ENCODE data around the gene BSND. TPM values are rescaled to one million over a fixed set of nuclear protein-coding genes. Genes with fewer than 3 reads are reported as not detected.

BSND gene
- polyA plus RNA-seq, 1 of the 3 experiments (the other 2 are of a cell fraction): not detected

DNA sequence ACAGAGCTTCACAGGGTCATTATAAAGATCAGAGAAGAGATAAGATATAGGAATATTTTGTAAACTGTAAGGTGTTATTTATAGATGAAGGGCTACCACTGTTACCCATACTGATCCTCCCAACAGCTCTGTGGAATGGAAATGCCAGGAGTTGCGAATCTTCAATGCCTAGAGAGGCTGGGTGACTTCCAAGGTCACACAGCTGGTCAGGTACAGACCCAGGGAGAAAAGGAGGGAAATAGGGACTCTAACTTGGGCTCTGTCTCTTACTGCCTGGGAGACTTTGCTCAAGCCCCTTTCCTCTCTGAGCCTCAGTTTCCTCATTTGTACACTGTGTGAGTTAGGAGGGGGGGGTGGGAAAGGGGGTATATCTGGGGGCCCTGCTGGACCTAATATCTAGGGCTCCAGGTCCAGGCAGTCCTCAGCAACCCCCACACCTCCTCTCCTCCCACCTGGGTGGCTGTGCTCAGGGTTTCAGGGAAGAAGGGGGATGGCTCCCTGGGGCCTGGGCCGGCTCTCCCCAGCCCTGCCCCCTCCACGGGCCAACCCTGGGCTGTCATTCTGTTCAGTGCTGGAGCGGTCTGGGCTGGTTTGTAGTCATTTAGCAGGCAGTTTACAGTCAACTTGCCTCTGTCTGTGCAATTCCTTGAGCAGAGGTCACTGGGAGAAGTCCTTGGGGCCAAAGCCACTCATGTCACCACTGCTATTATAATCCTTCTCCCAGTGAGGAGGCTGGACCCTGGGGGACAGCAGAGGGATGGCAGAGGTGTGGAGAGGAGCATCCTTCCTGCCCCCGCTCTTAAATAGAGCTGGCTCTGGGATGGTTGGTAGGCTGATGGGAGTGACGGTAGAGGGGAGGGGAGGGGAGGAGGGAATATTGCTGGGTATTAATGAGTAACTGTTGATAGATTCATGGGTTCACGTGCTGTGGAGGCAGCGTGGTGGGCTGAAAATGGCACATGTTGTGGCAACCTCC is 1.7 kb downstream of the BSND start:
- Histone ChIP-seq H3F3A (replicated peaks; ENCODE audit: insufficient read depth) (no peaks in the 10 kb centered on the region), H3K4me2 (no peak overlapping the region), H3K4me3 (ENCODE audit: low read depth in 2 of 2, low read length in 1 of 2) (no peak overlapping the region), H3K27ac (ENCODE audit: low read depth in 2 of 2, low read length in 1 of 2) (no peak overlapping the region), H3K27me3 (ENCODE audit: insufficient read depth) (no peaks in the 10 kb centered on the region; the same call in 1 of the 2 replicates), H3K36me3 (replicated peaks in 1 of 2; ENCODE audit: control insufficient read depth in 1 of 2, insufficient read depth in 2 of 2, low read length in 1 of 2) (no peaks in the 10 kb centered on the region), H3K4me1 (ENCODE audit: control insufficient read depth in 1 of 2, insufficient read depth in 2 of 2, low read depth in 1 of 2, low read length in 1 of 2) (peaks cover 0 to 3% of the 10 kb centered on the region in 2 experiments; a peak in 1 of 4 replicates), H3K9me3 (no peaks in the 10 kb centered on the region), H3K9me2 (no peaks in the 10 kb centered on the region), H3K9ac (no peak overlapping the region), H4K20me1 (ENCODE audit: insufficient read depth) (no peaks in the 10 kb centered on the region), H2AFZ (ENCODE audit: low read depth) (no peak overlapping the region), H3K79me2 (ENCODE audit: insufficient read depth) (no peaks in the 10 kb centered on the region)
- CTCF ChIA-PET: interaction anchor here (0.6 to 10.9 kb wide), 6 partner anchors 17 to 467 kb away, joined by 3 to 302 read pairs (median 36); no protein-coding TSS in a partner anchor
- TF ChIP-seq NRF1 (IDR thresholded peaks at IDR 0.05; ENCODE audit: low read depth, low read length) (no peak), RAD21 (IDR thresholded peaks at IDR 0.05; ENCODE audit: low read length) (no peak), CHD2 (IDR thresholded peaks at IDR 0.05; ENCODE audit: low read length, partially characterized antibody) (no peak), MEF2A (IDR thresholded peaks at IDR 0.05; ENCODE audit: borderline replicate concordance, low read depth) (no peak), MXI1 (IDR thresholded peaks at IDR 0.05; ENCODE audit: low read depth, low read length) (no peak), FOXJ3 (CRISPR knock-in tag; IDR thresholded peaks at IDR 0.05) (no peak), TCF12 (IDR thresholded peaks at IDR 0.05) (no peak), JUND (IDR thresholded peaks at IDR 0.05) (no peak), RFX5 (IDR thresholded peaks at IDR 0.05; ENCODE audit: low read length) (no peak), FOXM1 (IDR thresholded peaks at IDR 0.05; ENCODE audit: low read depth) (no peak), FOSL2 (IDR thresholded peaks at IDR 0.05; ENCODE audit: borderline replicate concordance, low read depth) (no peak)
- TF ChIP-seq, protein P1, sequence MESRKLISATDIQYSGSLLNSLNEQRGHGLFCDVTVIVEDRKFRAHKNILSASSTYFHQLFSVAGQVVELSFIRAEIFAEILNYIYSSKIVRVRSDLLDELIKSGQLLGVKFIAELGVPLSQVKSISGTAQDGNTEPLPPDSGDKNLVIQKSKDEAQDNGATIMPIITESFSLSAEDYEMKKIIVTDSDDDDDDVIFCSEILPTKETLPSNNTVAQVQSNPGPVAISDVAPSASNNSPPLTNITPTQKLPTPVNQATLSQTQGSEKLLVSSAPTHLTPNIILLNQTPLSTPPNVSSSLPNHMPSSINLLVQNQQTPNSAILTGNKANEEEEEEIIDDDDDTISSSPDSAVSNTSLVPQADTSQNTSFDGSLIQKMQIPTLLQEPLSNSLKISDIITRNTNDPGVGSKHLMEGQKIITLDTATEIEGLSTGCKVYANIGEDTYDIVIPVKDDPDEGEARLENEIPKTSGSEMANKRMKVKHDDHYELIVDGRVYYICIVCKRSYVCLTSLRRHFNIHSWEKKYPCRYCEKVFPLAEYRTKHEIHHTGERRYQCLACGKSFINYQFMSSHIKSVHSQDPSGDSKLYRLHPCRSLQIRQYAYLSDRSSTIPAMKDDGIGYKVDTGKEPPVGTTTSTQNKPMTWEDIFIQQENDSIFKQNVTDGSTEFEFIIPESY (IDR thresholded peaks at IDR 0.05; ENCODE audit: borderline replicate concordance, low read depth): no peak
- TF ChIP-seq, protein P2, sequence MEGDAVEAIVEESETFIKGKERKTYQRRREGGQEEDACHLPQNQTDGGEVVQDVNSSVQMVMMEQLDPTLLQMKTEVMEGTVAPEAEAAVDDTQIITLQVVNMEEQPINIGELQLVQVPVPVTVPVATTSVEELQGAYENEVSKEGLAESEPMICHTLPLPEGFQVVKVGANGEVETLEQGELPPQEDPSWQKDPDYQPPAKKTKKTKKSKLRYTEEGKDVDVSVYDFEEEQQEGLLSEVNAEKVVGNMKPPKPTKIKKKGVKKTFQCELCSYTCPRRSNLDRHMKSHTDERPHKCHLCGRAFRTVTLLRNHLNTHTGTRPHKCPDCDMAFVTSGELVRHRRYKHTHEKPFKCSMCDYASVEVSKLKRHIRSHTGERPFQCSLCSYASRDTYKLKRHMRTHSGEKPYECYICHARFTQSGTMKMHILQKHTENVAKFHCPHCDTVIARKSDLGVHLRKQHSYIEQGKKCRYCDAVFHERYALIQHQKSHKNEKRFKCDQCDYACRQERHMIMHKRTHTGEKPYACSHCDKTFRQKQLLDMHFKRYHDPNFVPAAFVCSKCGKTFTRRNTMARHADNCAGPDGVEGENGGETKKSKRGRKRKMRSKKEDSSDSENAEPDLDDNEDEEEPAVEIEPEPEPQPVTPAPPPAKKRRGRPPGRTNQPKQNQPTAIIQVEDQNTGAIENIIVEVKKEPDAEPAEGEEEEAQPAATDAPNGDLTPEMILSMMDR (IDR thresholded peaks at IDR 0.05): no peak
- TF ChIP-seq, protein P3, sequence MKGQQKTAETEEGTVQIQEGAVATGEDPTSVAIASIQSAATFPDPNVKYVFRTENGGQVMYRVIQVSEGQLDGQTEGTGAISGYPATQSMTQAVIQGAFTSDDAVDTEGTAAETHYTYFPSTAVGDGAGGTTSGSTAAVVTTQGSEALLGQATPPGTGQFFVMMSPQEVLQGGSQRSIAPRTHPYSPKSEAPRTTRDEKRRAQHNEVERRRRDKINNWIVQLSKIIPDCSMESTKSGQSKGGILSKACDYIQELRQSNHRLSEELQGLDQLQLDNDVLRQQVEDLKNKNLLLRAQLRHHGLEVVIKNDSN (IDR thresholded peaks at IDR 0.05; ENCODE audit: borderline replicate concordance, low read depth): no peak
- TF ChIP-seq, protein P4, sequence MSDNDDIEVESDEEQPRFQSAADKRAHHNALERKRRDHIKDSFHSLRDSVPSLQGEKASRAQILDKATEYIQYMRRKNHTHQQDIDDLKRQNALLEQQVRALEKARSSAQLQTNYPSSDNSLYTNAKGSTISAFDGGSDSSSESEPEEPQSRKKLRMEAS (IDR thresholded peaks at IDR 0.05; ENCODE audit: low read depth): no peak
- TF ChIP-seq, protein P5, sequence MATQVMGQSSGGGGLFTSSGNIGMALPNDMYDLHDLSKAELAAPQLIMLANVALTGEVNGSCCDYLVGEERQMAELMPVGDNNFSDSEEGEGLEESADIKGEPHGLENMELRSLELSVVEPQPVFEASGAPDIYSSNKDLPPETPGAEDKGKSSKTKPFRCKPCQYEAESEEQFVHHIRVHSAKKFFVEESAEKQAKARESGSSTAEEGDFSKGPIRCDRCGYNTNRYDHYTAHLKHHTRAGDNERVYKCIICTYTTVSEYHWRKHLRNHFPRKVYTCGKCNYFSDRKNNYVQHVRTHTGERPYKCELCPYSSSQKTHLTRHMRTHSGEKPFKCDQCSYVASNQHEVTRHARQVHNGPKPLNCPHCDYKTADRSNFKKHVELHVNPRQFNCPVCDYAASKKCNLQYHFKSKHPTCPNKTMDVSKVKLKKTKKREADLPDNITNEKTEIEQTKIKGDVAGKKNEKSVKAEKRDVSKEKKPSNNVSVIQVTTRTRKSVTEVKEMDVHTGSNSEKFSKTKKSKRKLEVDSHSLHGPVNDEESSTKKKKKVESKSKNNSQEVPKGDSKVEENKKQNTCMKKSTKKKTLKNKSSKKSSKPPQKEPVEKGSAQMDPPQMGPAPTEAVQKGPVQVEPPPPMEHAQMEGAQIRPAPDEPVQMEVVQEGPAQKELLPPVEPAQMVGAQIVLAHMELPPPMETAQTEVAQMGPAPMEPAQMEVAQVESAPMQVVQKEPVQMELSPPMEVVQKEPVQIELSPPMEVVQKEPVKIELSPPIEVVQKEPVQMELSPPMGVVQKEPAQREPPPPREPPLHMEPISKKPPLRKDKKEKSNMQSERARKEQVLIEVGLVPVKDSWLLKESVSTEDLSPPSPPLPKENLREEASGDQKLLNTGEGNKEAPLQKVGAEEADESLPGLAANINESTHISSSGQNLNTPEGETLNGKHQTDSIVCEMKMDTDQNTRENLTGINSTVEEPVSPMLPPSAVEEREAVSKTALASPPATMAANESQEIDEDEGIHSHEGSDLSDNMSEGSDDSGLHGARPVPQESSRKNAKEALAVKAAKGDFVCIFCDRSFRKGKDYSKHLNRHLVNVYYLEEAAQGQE (IDR thresholded peaks at IDR 0.05; ENCODE audit: low read depth, low read length): no peak
- TF ChIP-seq, protein P6, sequence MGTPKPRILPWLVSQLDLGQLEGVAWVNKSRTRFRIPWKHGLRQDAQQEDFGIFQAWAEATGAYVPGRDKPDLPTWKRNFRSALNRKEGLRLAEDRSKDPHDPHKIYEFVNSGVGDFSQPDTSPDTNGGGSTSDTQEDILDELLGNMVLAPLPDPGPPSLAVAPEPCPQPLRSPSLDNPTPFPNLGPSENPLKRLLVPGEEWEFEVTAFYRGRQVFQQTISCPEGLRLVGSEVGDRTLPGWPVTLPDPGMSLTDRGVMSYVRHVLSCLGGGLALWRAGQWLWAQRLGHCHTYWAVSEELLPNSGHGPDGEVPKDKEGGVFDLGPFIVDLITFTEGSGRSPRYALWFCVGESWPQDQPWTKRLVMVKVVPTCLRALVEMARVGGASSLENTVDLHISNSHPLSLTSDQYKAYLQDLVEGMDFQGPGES (IDR thresholded peaks at IDR 0.05; ENCODE audit: low read depth, low read length): no peak
- TF ChIP-seq, protein P7, sequence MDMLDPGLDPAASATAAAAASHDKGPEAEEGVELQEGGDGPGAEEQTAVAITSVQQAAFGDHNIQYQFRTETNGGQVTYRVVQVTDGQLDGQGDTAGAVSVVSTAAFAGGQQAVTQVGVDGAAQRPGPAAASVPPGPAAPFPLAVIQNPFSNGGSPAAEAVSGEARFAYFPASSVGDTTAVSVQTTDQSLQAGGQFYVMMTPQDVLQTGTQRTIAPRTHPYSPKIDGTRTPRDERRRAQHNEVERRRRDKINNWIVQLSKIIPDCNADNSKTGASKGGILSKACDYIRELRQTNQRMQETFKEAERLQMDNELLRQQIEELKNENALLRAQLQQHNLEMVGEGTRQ (IDR thresholded peaks at IDR 0.05; ENCODE audit: borderline replicate concordance, low read depth, low read length): no peak
- 58% methylated on average over 7 of the region's 8 CpGs for WGBS (ENCODE audit: low lambda C conversion rate)
- no peak for DNase-seq
- POLR2A ChIA-PET: no interaction called here
